PC-3 (cell line): ENCODE data around the gene MEGF10.

Experiments used
- EZH2 ChIP-seq: fragments of 300-600 bp; sonication (generic); IDR thresholded peaks from one replicate; pipeline ENCODE4 v1.6.1; 2017; ENCODE audit warnings: antibody characterized with exemption, mild to moderate bottlenecking, low read length; ENCODE audit not compliant: unreplicated experiment
- EZH2phosphoT487 ChIP-seq: fragments of 300-600 bp; sonication (generic); IDR thresholded peaks from 2 replicates; pipeline ENCODE4 v1.6.1; 2018; ENCODE audit warnings: mild to moderate bottlenecking, antibody characterized with exemption, low read length, borderline replicate concordance
- TF ChIP-seq, protein P1 (sequence below): fragments of 300-600 bp; sonication (generic); conservative IDR thresholded peaks from 2 replicates; pipeline ENCODE4 v1.5.1; 2017; ENCODE audit warnings: antibody characterized with exemption, low read depth, mild to moderate bottlenecking, low read length

DNA sequence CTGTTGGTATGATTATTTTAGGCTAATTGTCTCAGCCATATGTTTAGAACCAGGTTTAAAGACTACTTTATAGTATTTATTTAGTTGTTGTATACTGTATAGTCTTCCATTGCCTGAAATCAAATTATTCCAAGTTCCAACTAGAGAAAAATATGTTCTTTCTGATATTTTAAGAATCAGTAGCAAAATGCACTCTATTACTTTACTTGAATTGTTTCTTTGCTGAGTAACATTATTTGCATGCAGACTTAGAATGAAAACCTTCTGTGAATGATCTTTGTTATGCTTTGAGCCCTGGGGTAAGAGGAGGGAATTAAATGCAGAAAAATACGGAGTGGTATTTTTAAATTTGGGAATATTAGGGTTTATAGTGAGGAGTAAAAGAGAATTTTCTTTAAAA lies 47.9 kb downstream of the MEGF10 start:
- TF ChIP-seq, protein P1, sequence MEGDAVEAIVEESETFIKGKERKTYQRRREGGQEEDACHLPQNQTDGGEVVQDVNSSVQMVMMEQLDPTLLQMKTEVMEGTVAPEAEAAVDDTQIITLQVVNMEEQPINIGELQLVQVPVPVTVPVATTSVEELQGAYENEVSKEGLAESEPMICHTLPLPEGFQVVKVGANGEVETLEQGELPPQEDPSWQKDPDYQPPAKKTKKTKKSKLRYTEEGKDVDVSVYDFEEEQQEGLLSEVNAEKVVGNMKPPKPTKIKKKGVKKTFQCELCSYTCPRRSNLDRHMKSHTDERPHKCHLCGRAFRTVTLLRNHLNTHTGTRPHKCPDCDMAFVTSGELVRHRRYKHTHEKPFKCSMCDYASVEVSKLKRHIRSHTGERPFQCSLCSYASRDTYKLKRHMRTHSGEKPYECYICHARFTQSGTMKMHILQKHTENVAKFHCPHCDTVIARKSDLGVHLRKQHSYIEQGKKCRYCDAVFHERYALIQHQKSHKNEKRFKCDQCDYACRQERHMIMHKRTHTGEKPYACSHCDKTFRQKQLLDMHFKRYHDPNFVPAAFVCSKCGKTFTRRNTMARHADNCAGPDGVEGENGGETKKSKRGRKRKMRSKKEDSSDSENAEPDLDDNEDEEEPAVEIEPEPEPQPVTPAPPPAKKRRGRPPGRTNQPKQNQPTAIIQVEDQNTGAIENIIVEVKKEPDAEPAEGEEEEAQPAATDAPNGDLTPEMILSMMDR: no peak
- TF ChIP-seq EZH2phosphoT487 (no peak), EZH2 (no peak)
